DND-41 (cell line): Measurements from ENCODE around the gene TPRX1.

Experiments used
- ATAC-seq: fragments of 200-7000 bp; cut with Tn5 transposase; 3 replicates; pipeline ENCODE4 v1.9.1; 2021; ENCODE audit warnings: low read depth; ENCODE audit not compliant: insufficient read depth
- DNase-seq: peaks from one replicate; pipeline ENCODE4 v3.0.0-alpha.2; 2020
- H2AFZ ChIP-seq: 2 replicates; pipeline ENCODE4 v1.6.0; 2012; ENCODE audit warnings: low read depth, low read length
- H3K27ac ChIP-seq: 2 replicates; pipeline ENCODE4 v1.5.1; 2012; ENCODE audit warnings: low read length, inconsistent platforms
- H3K27me3 ChIP-seq: fragments of 200-600 bp; sonication (generic); 2 replicates; pipeline ENCODE4 v1.6.0; 2012; ENCODE audit warnings: low read length, mild to moderate bottlenecking, inconsistent platforms; ENCODE audit not compliant: insufficient read depth, poor library complexity
- H3K36me3 ChIP-seq: 2 replicates; pipeline ENCODE4 v1.5.1; 2012; ENCODE audit warnings: low read length, inconsistent platforms; ENCODE audit not compliant: insufficient read depth
- H3K4me1 ChIP-seq: 2 replicates; pipeline ENCODE4 v1.5.1; 2012; ENCODE audit warnings: mild to moderate bottlenecking, low read length; ENCODE audit not compliant: insufficient read depth
- H3K4me2 ChIP-seq: 2 replicates; pipeline ENCODE4 v1.6.0; 2012; ENCODE audit warnings: mild to moderate bottlenecking, moderate library complexity, low read length, inconsistent platforms; ENCODE audit not compliant: insufficient read depth
- H3K4me3 ChIP-seq, 2 experiments: fragments of 200-600 bp in 1 of 2; shearing (Covaris generic) in 1 of 2; 2 replicates each; pipeline ENCODE4 v1.5.1; 2012 to 2016; ENCODE audit warnings: inconsistent platforms in 2 of 2, low read length in 2 of 2, mild to moderate bottlenecking in 2 of 2, low read depth in 1 of 2, moderate library complexity in 1 of 2
- H3K79me2 ChIP-seq: 2 replicates; pipeline ENCODE4 v1.6.0; 2012; ENCODE audit warnings: low read length, inconsistent platforms; ENCODE audit not compliant: insufficient read depth
- H3K9ac ChIP-seq: 2 replicates; pipeline ENCODE4 v1.6.0; 2012; ENCODE audit warnings: low read depth, mild to moderate bottlenecking, inconsistent platforms, low read length, moderate library complexity
- H3K9me3 ChIP-seq: 2 replicates; pipeline ENCODE4 v1.5.1; 2012; ENCODE audit warnings: low read length, moderate library complexity, mild to moderate bottlenecking, inconsistent platforms; ENCODE audit not compliant: insufficient read depth, severe bottlenecking
- H4K20me1 ChIP-seq: 2 replicates; pipeline ENCODE4 v1.6.0; 2012; ENCODE audit warnings: low read length; ENCODE audit not compliant: insufficient read depth
- CTCF ChIP-seq: IDR thresholded peaks from 2 replicates; pipeline ENCODE4 v1.5.1; 2012; ENCODE audit warnings: borderline replicate concordance, low read length, moderate library complexity, mild to moderate bottlenecking; ENCODE audit not compliant: poor library complexity, severe bottlenecking; ENCODE audit errors: extremely low read depth
- EZH2 ChIP-seq: IDR thresholded peaks from 3 replicates; pipeline ENCODE4 v1.6.1; 2012; ENCODE audit warnings: borderline replicate concordance, low read depth, mild to moderate bottlenecking, moderate library complexity, low read length, inconsistent platforms; ENCODE audit not compliant: severe bottlenecking

TPRX1 gene

GRCh38 chr19:47752440-47753211 is 51.7 kb downstream of the TPRX1 start:
- peak; percentile 59 for ATAC-seq
- Histone ChIP-seq H3K4me1 (peaks cover 4% of the 10 kb centered on the region; the same call in 1 of the 2 replicates), H4K20me1 (peaks cover 72% of the 10 kb centered on the region), H3K4me3 (no peak overlapping the region), H2AFZ (no peak overlapping the region), H3K9ac (no peak overlapping the region), H3K36me3 (peaks cover 92% of the 10 kb centered on the region), H3K79me2 (peaks cover 20% of the 10 kb centered on the region), H3K27me3 (no peaks in the 10 kb centered on the region), H3K9me3 (no peaks in the 10 kb centered on the region), H3K4me2 (no peak overlapping the region), H3K27ac (no peak overlapping the region; the same call in 1 of the 2 replicates)
- peak; percentile 37 for DNase-seq
- no peak for TF ChIP-seq EZH2
- TF ChIP-seq CTCF = no peak
